OCI-LY1 (cell line): Measurements from ENCODE around the gene OPRD1.

Experiments
- H2AFZ ChIP-seq: fragments of 200-600 bp; sonication (generic), shearing (Covaris generic); 2 replicates; pipeline ENCODE4 v1.6.0; 2014; ENCODE audit warnings: antibody characterized with exemption, mild to moderate bottlenecking, low read length
- H3F3A ChIP-seq: fragments of 200-600 bp; sonication (generic), shearing (Covaris generic); 2 replicates; pipeline ENCODE4 v1.6.0; 2014; ENCODE audit warnings: mild to moderate bottlenecking, antibody characterized with exemption, low read length, moderate library complexity; ENCODE audit not compliant: insufficient read depth
- H3K27ac ChIP-seq: fragments of 200-600 bp; sonication (generic); 2 replicates; pipeline ENCODE4 v1.5.1; 2014; ENCODE audit warnings: low read length, mixed run types, mild to moderate bottlenecking, low read depth; ENCODE audit not compliant: poor library complexity, severe bottlenecking
- H3K27me3 ChIP-seq: fragments of 200-600 bp; sonication (generic); 2 replicates; pipeline ENCODE4 v1.6.0; 2014; ENCODE audit warnings: antibody characterized with exemption, mild to moderate bottlenecking, low read length, moderate library complexity; ENCODE audit not compliant: insufficient read depth
- H3K36me3 ChIP-seq: fragments of 200-600 bp; sonication (generic); 2 replicates; pipeline ENCODE4 v1.6.1; 2014; ENCODE audit warnings: mild to moderate bottlenecking, antibody characterized with exemption, low read length, moderate library complexity, mixed read lengths; ENCODE audit not compliant: insufficient read depth
- H3K4me1 ChIP-seq: fragments of 200-600 bp; sonication (generic); 2 replicates; pipeline ENCODE4 v1.5.1; 2014; ENCODE audit warnings: mild to moderate bottlenecking, low read length, moderate library complexity; ENCODE audit not compliant: insufficient read depth, severe bottlenecking
- H3K4me2 ChIP-seq: fragments of 200-600 bp; sonication (generic), shearing (Covaris generic); 2 replicates; pipeline ENCODE4 v1.6.1; 2014; ENCODE audit warnings: low read length
- H3K4me3 ChIP-seq: fragments of 200-600 bp; sonication (generic); 2 replicates; pipeline ENCODE4 v1.5.1; 2014; ENCODE audit warnings: low read length, low read depth, mild to moderate bottlenecking, mixed read lengths; ENCODE audit not compliant: poor library complexity, severe bottlenecking
- H3K79me2 ChIP-seq: fragments of 200-600 bp; shearing (Covaris generic); 2 replicates; pipeline ENCODE4 v1.6.1; 2016; ENCODE audit warnings: mixed run types, low read length, mixed read lengths; ENCODE audit not compliant: insufficient read depth
- H3K9ac ChIP-seq: fragments of 200-600 bp; sonication (generic), shearing (Covaris generic); 2 replicates; pipeline ENCODE4 v1.6.1; 2014; ENCODE audit warnings: mild to moderate bottlenecking, low read length, mixed read lengths
- H3K9me2 ChIP-seq: fragments of 200-600 bp; sonication (generic), shearing (Covaris generic); 2 replicates; pipeline ENCODE4 v1.6.1; 2014; ENCODE audit warnings: low read depth, mild to moderate bottlenecking, low read length, mixed read lengths
- H3K9me3 ChIP-seq: fragments of 200-600 bp; shearing (Covaris generic); 2 replicates; pipeline ENCODE4 v1.6.1; 2014; ENCODE audit warnings: low read length, mixed read lengths
- H4K20me1 ChIP-seq: fragments of 200-600 bp; sonication (generic), shearing (Covaris generic); 2 replicates; pipeline ENCODE4 v1.6.0; 2016; ENCODE audit warnings: mild to moderate bottlenecking, low read length; ENCODE audit not compliant: insufficient read depth
- CTCF ChIP-seq: fragments of 200-600 bp; sonication (generic), shearing (Covaris generic); IDR thresholded peaks from 2 replicates; pipeline ENCODE4 v1.5.1; 2017; ENCODE audit warnings: mild to moderate bottlenecking, antibody characterized with exemption, low read length, moderate library complexity, mixed read lengths
- EZH2 ChIP-seq: fragments of 200-600 bp; sonication (generic), shearing (Covaris generic); IDR thresholded peaks from 2 replicates; pipeline ENCODE4 v1.8.0; 2017; ENCODE audit warnings: borderline replicate concordance, mixed run types, mild to moderate bottlenecking, antibody characterized with exemption, low read length, moderate library complexity, mixed read lengths

OPRD1 gene

GRCh38 chr1:28896609-28896986 lies 84.6 kb downstream of the OPRD1 start:
- no peak for TF ChIP-seq CTCF
- TF ChIP-seq EZH2 = no peak
- H3K27ac ChIP-seq = no peak overlapping the region
- peaks cover 31% of the 10 kb centered on the region; the same call in 1 of the 2 replicates for H3K36me3 ChIP-seq
- H3K4me2 ChIP-seq = no peak overlapping the region
- H3K9me3 ChIP-seq = no peaks in the 10 kb centered on the region
- H2AFZ ChIP-seq = no peak overlapping the region
- no peaks in the 10 kb centered on the region for H3K27me3 ChIP-seq
- peaks cover 24% of the 10 kb centered on the region for H3K4me1 ChIP-seq
- no peak overlapping the region for H3K9ac ChIP-seq
- no peaks in the 10 kb centered on the region for H3K9me2 ChIP-seq
- H3K4me3 ChIP-seq = no peak overlapping the region
- H4K20me1 ChIP-seq = no peaks in the 10 kb centered on the region
- peaks cover 11% of the 10 kb centered on the region for H3K79me2 ChIP-seq
- no peaks in the 10 kb centered on the region for H3F3A ChIP-seq

- Histone ChIP-seq H3K9me2 (no peaks in the 10 kb centered on the region), H3F3A (no peaks in the 10 kb centered on the region), H3K4me3 (no peak overlapping the region), H3K9me3 (no peaks in the 10 kb centered on the region), H3K4me1 (peaks cover 24% of the 10 kb centered on the region), H3K4me2 (no peak overlapping the region), H3K9ac (no peak overlapping the region), H3K79me2 (peaks cover 22% of the 10 kb centered on the region), H3K27ac (peak overlapping the region; percentile 40), H3K27me3 (no peaks in the 10 kb centered on the region), H4K20me1 (no peaks in the 10 kb centered on the region), H3K36me3 (peaks cover 36% of the 10 kb centered on the region; the same call in 1 of the 2 replicates), H2AFZ (no peak overlapping the region)
- TF ChIP-seq EZH2 (no peak), CTCF (no peak)
These were observed 85.8 kb downstream of the OPRD1 start for GRCh38 chr1:28897789-28898188.

GRCh38 chr1:28898405-28898881 lies 86.5 kb downstream of the OPRD1 start:
- Histone ChIP-seq H3K79me2 (peaks cover 26% of the 10 kb centered on the region), H3K9ac (no peak overlapping the region), H3K27ac (peak overlapping the region; percentile 40), H3K27me3 (no peaks in the 10 kb centered on the region), H3K4me3 (no peak overlapping the region), H2AFZ (no peak overlapping the region), H3K9me3 (no peaks in the 10 kb centered on the region), H3K36me3 (peaks cover 36% of the 10 kb centered on the region; the same call in 1 of the 2 replicates), H4K20me1 (no peaks in the 10 kb centered on the region), H3K4me2 (no peak overlapping the region), H3K4me1 (peaks cover 24% of the 10 kb centered on the region), H3K9me2 (no peaks in the 10 kb centered on the region), H3F3A (no peaks in the 10 kb centered on the region)
- no peak for TF ChIP-seq CTCF
- TF ChIP-seq EZH2 = no peak
